PC-3 (cell line): ENCODE measurements around the gene PIGN.

Experiments
- CTCF ChIP-seq: fragments of 300-600 bp; sonication (generic); conservative IDR thresholded peaks from 2 replicates; pipeline ENCODE4 v1.5.1; 2017; ENCODE audit warnings: antibody characterized with exemption, low read depth, mild to moderate bottlenecking, low read length
- EZH2phosphoT487 ChIP-seq: fragments of 300-600 bp; sonication (generic); IDR thresholded peaks from 2 replicates; pipeline ENCODE4 v1.6.1; 2018; ENCODE audit warnings: mild to moderate bottlenecking, antibody characterized with exemption, low read length, borderline replicate concordance

GRCh38 chr18:62081248-62081647 is 105.6 kb downstream of the PIGN start:
- TF ChIP-seq CTCF (no peak), EZH2phosphoT487 (no peak)
